Activated effector memory CD4-positive, alpha-beta T cell treated with Interleukin-2 at 50 U/mL for 16 hours (primary cell): ENCODE measurements around the gene TNKS1BP1.

ENCODE experiments used
- DNase-seq: peaks from one replicate; pipeline ENCODE4 v3.0.0-alpha.2; 2020

TNKS1BP1 gene

GRCh38 chr11:57279116-57279515 is 45.6 kb downstream of the TNKS1BP1 start:
- no peak for DNase-seq

GRCh38 chr11:57278721-57279095 is 46.0 kb downstream of the TNKS1BP1 start:
- no peak for DNase-seq

GRCh38 chr11:57277845-57278720 is 46.7 kb downstream of the TNKS1BP1 start:
- DNase-seq = no peak

DNA sequence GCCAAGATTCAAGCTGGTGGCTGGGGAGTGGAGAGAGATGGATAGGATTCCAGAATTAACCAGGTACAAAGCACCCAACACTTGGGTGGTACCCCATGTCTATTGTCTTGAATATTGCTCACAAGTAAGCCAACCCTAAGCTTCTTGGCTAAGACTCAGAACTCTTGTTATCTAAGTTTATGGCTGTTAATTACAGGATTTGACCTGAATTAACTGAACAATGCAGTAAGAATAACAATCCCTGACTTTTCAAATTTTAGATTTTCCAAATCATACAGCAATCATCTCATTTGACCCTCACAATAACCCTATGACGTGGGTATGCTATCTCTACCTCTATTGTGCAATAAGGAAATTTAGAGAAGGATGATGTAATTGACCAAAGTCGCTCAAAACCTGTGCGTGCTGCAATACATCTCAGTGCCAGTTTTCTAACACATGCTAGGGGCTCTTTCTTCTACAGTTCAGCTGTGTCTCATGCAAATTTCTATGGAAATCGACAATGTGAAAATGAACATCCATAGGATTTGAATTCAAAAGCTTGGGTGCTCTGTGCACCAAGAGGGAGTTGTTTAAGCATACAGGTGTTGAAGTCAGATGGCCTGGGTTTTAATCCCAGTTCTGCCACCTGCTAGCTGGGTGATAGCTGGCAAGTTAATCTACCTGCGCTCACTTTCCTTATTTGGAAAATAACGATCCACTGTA is 47.6 kb downstream of the TNKS1BP1 start:
- DNase-seq = no peak

DNA sequence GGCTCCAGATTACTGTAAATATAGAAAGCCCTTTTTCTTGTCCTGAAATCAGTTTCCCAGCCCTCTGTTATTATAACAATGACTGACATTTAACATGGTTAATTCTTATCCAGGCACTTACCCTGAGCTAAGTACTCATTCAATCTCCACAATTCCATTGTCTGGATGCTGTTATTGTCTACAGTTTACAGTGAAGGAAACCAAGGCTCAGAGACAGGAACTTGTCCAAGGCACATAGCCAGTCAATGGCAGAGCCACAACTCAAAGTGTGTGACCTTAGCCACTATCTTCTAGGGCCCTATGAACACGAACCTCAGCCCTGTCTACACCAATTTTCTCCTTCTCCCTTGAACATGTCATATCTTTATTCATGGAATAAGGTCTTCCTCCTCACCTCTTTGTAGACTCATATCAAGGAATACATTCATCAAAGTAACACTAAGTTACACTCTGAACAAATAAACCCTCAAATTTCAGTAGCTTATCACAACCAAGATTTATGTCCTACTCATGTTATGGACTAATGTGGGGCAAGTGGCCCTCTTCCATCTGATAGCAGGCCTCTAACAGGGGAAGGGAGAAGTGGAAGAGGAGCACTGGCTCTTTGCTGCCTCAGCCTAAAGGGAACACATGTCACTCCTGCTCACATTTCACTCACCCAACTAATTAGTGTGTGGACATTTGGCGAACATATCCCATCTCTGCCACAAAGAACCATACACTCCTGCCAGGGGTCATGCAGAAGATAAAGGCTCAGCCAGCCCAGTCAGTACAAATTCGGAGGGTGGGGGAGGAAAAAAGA is 48.4 kb downstream of the TNKS1BP1 start:
- no peak for DNase-seq

- DNase-seq = no peak
These were observed 49.2 kb downstream of the TNKS1BP1 start for GRCh38 chr11:57275582-57275981.

DNA sequence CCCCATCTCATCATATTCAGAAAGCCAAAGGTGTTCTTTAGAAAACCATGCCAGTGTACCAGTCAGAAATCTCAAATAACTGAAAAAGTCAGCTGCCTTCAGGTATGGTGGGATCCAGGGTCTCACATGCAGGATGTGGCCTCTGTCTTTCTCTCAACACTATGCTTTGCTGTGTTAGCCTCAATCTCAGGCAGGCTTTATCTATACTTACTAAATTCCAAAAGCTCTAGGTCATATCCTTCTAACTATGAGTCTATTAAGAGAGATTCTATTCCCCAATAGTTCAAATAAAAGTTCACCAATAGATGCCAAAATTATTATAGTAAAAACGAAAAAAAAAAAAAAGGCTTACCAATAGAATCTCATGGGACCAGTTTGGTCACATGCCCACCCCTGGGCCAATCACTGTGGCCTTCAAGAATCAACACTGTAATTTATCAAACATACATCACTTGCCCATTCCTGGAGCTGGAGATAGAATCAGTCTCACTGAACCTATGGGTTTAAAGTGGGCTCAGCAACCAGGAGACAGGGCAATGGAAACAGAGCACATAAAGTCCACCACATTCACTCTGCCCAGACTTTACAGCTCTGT is 49.8 kb downstream of the TNKS1BP1 start:
- DNase-seq = no peak

DNA sequence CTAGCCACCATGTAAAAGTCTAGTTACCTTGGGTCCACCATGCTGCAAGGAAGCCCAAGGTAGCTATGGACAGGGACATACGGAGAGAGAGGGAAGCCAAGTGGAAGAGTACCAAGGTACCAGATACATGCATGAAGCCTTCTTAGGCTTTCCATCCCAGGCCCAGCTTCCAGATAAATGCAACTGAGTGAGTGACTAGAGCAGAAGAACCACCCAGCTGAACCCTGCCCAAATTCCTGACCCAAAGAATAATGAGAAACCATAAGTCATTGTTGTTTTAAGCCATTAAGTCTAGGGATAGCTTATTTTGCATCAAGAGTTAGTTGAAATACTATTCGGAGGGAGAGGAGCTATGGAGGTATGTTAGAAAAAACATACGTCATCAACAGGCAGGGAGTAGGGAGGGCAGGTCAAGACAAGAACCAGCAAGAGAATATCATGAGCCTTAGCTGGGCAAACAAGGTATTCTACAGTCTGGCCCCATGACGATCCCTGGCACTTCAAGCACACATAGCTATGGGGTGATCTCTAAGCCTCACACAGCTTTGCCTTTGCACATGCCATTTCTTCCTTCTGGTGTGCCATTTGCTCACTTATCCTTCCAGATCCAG is 51.2 kb downstream of the TNKS1BP1 start:
- DNase-seq = no peak

DNA sequence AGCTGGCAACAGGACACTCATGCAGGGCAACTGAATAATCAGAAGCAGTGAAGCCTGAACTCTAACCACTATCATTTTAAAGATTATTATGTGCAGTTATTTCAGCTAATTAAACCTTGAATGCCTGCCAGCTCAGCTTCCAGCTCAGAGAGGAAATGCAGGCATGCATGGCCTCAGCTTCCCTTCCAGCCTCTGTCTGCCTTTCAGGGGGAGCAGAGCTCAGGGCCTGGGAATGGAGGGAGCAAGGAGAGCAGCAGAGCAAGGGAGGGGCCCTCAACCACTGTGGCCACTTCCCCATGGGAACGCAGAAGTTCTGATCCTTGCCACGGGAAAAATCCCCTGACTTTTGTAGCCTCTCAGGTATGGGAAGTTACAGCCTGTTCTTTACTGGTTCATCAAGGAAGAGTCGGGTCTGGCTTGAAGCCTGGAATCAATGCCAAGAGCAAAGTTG is 55.2 kb downstream of the TNKS1BP1 start:
- no peak for DNase-seq

DNA sequence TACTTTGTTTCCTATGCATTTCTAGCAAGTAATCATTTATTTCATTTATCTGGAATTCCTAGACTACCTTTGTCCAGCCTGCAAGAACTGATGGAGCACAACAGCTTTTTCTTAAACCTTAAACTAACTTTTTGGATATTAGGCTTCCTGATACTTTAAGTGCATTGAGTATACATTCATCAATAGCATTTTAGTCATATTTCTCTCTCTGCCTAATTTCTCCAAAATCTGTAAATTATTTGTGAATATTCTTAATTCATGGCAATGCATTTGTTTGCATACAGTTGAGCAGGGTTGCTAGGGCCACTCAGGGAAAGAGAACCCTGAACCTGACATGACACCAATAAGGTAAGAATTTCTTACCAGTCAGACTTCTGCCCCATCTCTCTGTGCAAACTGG is 58.6 kb downstream of the TNKS1BP1 start:
- no peak for DNase-seq

- DNase-seq = no peak
These were observed 61.4 kb downstream of the TNKS1BP1 start for GRCh38 chr11:57263351-57263750.

GRCh38 chr11:57262157-57262556 is 62.6 kb downstream of the TNKS1BP1 start:
- DNase-seq = no peak

DNA sequence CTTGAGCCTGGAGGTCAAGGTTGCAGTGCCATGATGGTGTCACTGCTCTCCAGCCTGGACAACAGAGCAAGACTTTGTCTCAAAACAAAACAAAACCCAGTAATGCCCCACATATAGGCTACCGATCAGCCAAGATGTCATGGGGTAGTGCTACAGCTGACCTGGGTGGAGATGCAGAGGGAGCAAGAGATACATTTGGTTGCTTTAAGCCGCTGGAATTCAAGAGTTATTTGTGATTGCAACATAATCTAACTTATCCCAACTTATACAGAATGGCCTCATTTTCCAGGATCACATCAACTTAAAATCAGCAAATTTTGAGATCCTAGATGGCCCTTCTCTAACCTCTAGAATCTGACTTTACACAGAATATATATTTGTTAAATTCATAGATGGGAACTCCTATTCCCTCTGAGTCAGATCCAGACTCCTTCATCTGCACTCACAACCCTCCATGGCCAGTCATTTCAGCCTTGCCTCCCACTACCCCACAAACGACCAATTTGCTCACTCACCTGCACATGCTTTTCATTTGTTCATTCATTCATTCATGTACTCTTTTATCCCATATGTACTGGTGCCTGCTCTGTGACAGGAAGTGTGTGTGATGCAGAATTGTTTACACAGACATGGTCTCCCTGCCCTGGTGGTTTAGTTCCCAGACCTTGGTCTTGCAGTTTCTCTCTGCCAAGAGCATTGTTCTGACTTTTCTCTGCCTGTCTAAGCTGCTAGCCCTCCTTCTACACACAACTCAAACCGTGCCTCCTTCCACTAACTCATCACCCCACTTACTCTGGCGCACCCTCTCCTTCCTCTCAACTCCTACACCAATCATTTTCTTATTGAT is 63.6 kb downstream of the TNKS1BP1 start:
- no peak for DNase-seq

GRCh38 chr11:57256119-57256518 is 68.6 kb downstream of the TNKS1BP1 start:
- no peak for DNase-seq

- DNase-seq = no peak
These were observed 69.1 kb downstream of the TNKS1BP1 start for GRCh38 chr11:57255618-57256017.

DNA sequence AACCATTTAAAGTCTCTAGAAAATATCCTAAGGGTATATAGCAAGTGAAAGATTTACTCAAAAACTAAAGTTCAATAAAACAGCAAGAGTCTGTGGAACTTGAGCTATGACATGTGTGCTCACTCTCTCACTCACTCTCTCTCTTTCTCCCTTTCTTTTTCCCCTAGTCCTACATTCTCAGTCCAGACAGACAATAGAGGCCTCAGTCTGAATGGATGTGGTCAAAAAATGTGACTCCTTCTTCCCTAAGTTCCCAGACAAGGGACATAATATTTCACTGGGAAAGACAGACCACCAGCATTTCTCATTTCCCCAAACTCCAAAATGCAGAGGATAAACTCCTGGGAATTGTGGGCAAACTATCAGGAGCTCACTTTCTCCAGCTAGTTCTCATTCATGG is 70.1 kb downstream of the TNKS1BP1 start:
- DNase-seq = no peak

GRCh38 chr11:57251491-57252104 is 73.2 kb downstream of the TNKS1BP1 start:
- DNase-seq = no peak

- no peak for DNase-seq
These were observed 73.7 kb downstream of the TNKS1BP1 start for GRCh38 chr11:57251037-57251436.
